GM18526 (cell line): ENCODE data around the gene TMC2.
A peak's percentile ranks its signal among the peaks of the same experiment; 100 is the strongest.

Experiments used
- POLR2A ChIP-seq: IDR thresholded peaks from 3 replicates; pipeline ENCODE4 v1.6.1; 2011; ENCODE audit not compliant: insufficient read length; ENCODE audit errors: extremely low read depth

TMC2 gene

GRCh38 chr20:2536560-2536986 lies at the start of gene TMC2:
TMC2 (plus strand) TSS chr20:2536573; CDS start chr20:2536622, 49 bp downstream.
- no peak for TF ChIP-seq POLR2A

GRCh38 chr20:2507464-2507863 lies 28.9 kb upstream of the TMC2 start:
- no peak for TF ChIP-seq POLR2A

- no peak for TF ChIP-seq POLR2A
Measured at GRCh38 chr20:2507875-2508630, 28.3 kb upstream of the TMC2 start.

- peak; percentile 79 for TF ChIP-seq POLR2A
Measured at GRCh38 chr20:2508631-2509467, 27.5 kb upstream of the TMC2 start, which contains the start of gene ZNF343. ZNF343 (minus strand) TSS chr20:2508915; CDS start chr20:2493895, 15,020 bp downstream.

- no peak for TF ChIP-seq POLR2A
Measured at GRCh38 chr20:2509468-2509781, 26.9 kb upstream of the TMC2 start.

GRCh38 chr20:2509794-2510193 lies 26.6 kb upstream of the TMC2 start:
- TF ChIP-seq POLR2A, result no peak

- TF ChIP-seq POLR2A, result no peak
Measured at GRCh38 chr20:2515203-2515602, 21.2 kb upstream of the TMC2 start.

- no peak for TF ChIP-seq POLR2A
Measured at GRCh38 chr20:2516399-2516798, 20.0 kb upstream of the TMC2 start.

GRCh38 chr20:2518096-2518495 lies 18.3 kb upstream of the TMC2 start:
- no peak for TF ChIP-seq POLR2A

GRCh38 chr20:2518558-2518957 lies 17.8 kb upstream of the TMC2 start:
- TF ChIP-seq POLR2A, result no peak

- no peak for TF ChIP-seq POLR2A
Measured at GRCh38 chr20:2519115-2519809, 17.1 kb upstream of the TMC2 start.

- TF ChIP-seq POLR2A, result no peak
Measured at GRCh38 chr20:2520617-2521016, 15.8 kb upstream of the TMC2 start.

GRCh38 chr20:2521369-2522305 lies 14.7 kb upstream of the TMC2 start:
- no peak for TF ChIP-seq POLR2A

- TF ChIP-seq POLR2A, result peak; percentile 62
Measured at GRCh38 chr20:2523919-2524708, 12.3 kb upstream of the TMC2 start.
